GM23248 (cell line): ENCODE measurements around the gene PGLYRP3. TPM values are rescaled to one million over a fixed set of nuclear protein-coding genes. Genes with fewer than 3 reads are reported as not detected.

Source experiments
- DNase-seq: peaks from one replicate; pipeline ENCODE4 v3.0.0-alpha.2; 2015
- H2AFZ ChIP-seq: fragments of 200-600 bp; sonication (generic); 2 replicates; pipeline ENCODE4 v1.6.1; 2016; ENCODE audit warnings: antibody characterized with exemption
- H3F3A ChIP-seq: fragments of 200-600 bp; sonication (generic); 2 replicates; pipeline ENCODE4 v1.6.1; 2016; ENCODE audit warnings: mild to moderate bottlenecking, antibody characterized with exemption, mixed run types; ENCODE audit not compliant: insufficient read depth
- H3K27ac ChIP-seq: fragments of 200-600 bp; sonication (generic); 2 replicates; pipeline ENCODE4 v1.5.1; 2016; ENCODE audit warnings: mild to moderate bottlenecking
- H3K27me3 ChIP-seq: fragments of 200-600 bp; sonication (generic); replicated peaks from 2 replicates; pipeline ENCODE4 v1.6.1; 2016; ENCODE audit warnings: mild to moderate bottlenecking; ENCODE audit not compliant: insufficient read depth
- H3K36me3 ChIP-seq: fragments of 200-600 bp; sonication (generic); 2 replicates; pipeline ENCODE4 v1.6.1; 2016; ENCODE audit warnings: low read depth, mild to moderate bottlenecking
- H3K4me1 ChIP-seq: fragments of 200-600 bp; sonication (generic); 2 replicates; pipeline ENCODE4 v1.6.1; 2016; ENCODE audit warnings: mild to moderate bottlenecking; ENCODE audit not compliant: insufficient read depth
- H3K4me2 ChIP-seq: fragments of 200-600 bp; sonication (generic); one replicate; pipeline ENCODE4 v1.6.1; 2016; ENCODE audit warnings: mild to moderate bottlenecking; ENCODE audit not compliant: unreplicated experiment
- H3K4me3 ChIP-seq: fragments of 200-600 bp; sonication (generic); 2 replicates; pipeline ENCODE4 v1.5.1; 2016; ENCODE audit warnings: mild to moderate bottlenecking
- H3K79me2 ChIP-seq: fragments of 200-600 bp; sonication (generic); 2 replicates; pipeline ENCODE4 v1.6.1; 2016; ENCODE audit warnings: mild to moderate bottlenecking; ENCODE audit not compliant: insufficient read depth
- H3K9ac ChIP-seq: fragments of 200-600 bp; sonication (generic); 2 replicates; pipeline ENCODE4 v1.6.1; 2016; ENCODE audit warnings: mild to moderate bottlenecking
- H3K9me2 ChIP-seq: fragments of 200-600 bp; sonication (generic); 2 replicates; pipeline ENCODE4 v1.6.1; 2016; ENCODE audit warnings: mixed run types, mild to moderate bottlenecking, moderate library complexity; ENCODE audit not compliant: insufficient read depth
- H3K9me3 ChIP-seq: fragments of 200-600 bp; sonication (generic); one replicate; pipeline ENCODE4 v1.6.1; 2017; ENCODE audit warnings: low read depth
- H4K20me1 ChIP-seq: fragments of 200-600 bp; sonication (generic); 2 replicates; pipeline ENCODE4 v1.6.0; 2016; ENCODE audit not compliant: insufficient read depth
- EZH2 ChIP-seq: fragments of 200-600 bp; sonication (generic); IDR thresholded peaks from 2 replicates; pipeline ENCODE4 v1.6.1; 2018; ENCODE audit warnings: antibody characterized with exemption, mild to moderate bottlenecking; ENCODE audit not compliant: insufficient read depth, poor library complexity, severe bottlenecking
- EZH2phosphoT487 ChIP-seq: fragments of 200-600 bp; sonication (generic); IDR thresholded peaks from 2 replicates; pipeline ENCODE4 v1.6.1; 2018; ENCODE audit warnings: antibody characterized with exemption, moderate library complexity, mild to moderate bottlenecking, low read depth; ENCODE audit not compliant: insufficient read depth
- WGBS, 2 experiments: methylation state at CpG; one replicate each; pipeline ENCODE4 v1.1.6; 2015 to 2017; ENCODE audit warnings: low lambda C conversion rate in 2 of 2, low coverage in 1 of 2; ENCODE audit errors: missing lambda C conversion rate in 2 of 2; 5-methylcytosine and 5-hydroxymethylcytosine counted together
- in situ Hi-C: fragments of 300-500 bp; cut with MboI; formaldehyde crosslinking; loops from 2 replicates; pipeline ENCODE4 v1.15.0; 2020
- polyA plus RNA-seq: library from polyadenylated mRNA; unstranded; fragments of >200 nt; fragmentation: Nextera tagmentation; extraction: Ambion mirVana; gene quantifications from 2 replicates; pipeline ENCODE4 v1.2.1, GENCODE V29; 2016
- total RNA-seq: library from RNA; depleted of rRNA; stranded (reverse); fragments of >200 nt; shearing (Covaris generic); gene quantifications from 2 replicates; pipeline ENCODE4 v1.2.3, GENCODE V29; 2014

Gene PGLYRP3
- total and polyA plus RNA-seq, 2 experiments from 2014 or later = not detected

DNA sequence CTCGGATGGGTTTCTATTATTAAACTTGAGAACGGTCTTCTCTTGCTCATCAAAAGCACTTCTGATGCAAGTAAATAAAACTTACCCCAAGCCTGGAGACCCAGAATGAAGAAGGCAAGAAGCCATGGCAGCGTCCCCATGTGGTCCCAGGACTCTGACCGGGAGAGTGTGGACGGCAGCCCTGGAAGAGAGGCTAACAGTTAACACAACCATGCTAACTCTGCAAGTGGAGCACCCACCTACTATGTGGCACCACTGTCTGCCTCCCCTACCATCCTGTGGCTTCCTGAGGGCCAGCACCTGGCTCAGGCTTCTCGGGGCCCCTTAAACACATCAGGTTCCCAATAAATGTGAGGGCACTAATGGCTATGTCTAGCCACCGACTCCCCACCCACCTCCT is 2.2 kb downstream of the PGLYRP3 start:
- Histone ChIP-seq H3K4me3 (no peak overlapping the region), H3K4me2 (no peak overlapping the region), H4K20me1 (no peaks in the 10 kb centered on the region), H3K9ac (no peak overlapping the region), H3K27ac (no peak overlapping the region), H3K9me2 (no peaks in the 10 kb centered on the region), H3K79me2 (no peaks in the 10 kb centered on the region), H3K36me3 (no peaks in the 10 kb centered on the region), H3F3A (no peaks in the 10 kb centered on the region), H3K9me3 (no peaks in the 10 kb centered on the region), H2AFZ (no peak overlapping the region), H3K27me3 (no peaks in the 10 kb centered on the region), H3K4me1 (no peaks in the 10 kb centered on the region)
- whole genome bisulfite sequencing, 2 experiments = 31 to 42% methylated on average over 7 of the region's 7 CpGs
- in situ Hi-C loops = no loop called here
- no peak for TF ChIP-seq EZH2phosphoT487
- no peak for TF ChIP-seq EZH2
- DNase-seq = no peak

GRCh38 chr1:153309441-153309840 is 3.3 kb downstream of the PGLYRP3 start:
- no peak overlapping the region for H3K4me3 ChIP-seq
- in situ Hi-C loops = no loop called here
- no peaks in the 10 kb centered on the region for H3K9me2 ChIP-seq
- H3K27me3 ChIP-seq = no peaks in the 10 kb centered on the region
- no peak overlapping the region for H2AFZ ChIP-seq
- no peaks in the 10 kb centered on the region for H3K36me3 ChIP-seq
- no peaks in the 10 kb centered on the region for H3K4me1 ChIP-seq
- no peak overlapping the region for H3K4me2 ChIP-seq
- no peak for DNase-seq
- WGBS, 2 experiments = 23 to 33% methylated on average over 1 to 2 of the region's 2 CpGs
- no peak for TF ChIP-seq EZH2
- no peak for TF ChIP-seq EZH2phosphoT487
- no peaks in the 10 kb centered on the region for H4K20me1 ChIP-seq
- no peak overlapping the region for H3K27ac ChIP-seq
- H3K9me3 ChIP-seq = no peaks in the 10 kb centered on the region
- no peaks in the 10 kb centered on the region for H3K79me2 ChIP-seq
- no peaks in the 10 kb centered on the region for H3F3A ChIP-seq
- H3K9ac ChIP-seq = no peak overlapping the region

DNA sequence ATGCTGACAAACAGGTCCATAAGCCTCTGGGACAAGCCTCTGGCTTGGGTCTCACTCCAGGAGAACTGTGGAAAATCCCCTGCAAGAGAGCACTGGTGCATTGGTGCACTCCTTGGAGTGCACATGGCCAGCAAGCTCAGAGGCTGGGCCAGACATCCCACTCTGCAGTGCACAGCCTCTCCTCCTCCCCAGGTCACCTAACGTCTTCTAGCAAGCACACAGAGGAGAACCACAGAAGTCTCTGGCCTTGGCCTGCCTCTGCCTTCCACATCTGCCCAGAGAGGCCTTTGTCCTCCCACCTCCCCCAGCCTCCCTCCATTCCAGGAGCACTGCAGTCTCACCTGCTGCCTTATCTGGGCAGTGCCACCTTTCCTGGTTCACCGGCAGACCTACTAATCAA is 4.2 kb downstream of the PGLYRP3 start:
- WGBS, 2 experiments = 30 to 66% methylated on average over 2 of the region's 2 CpGs
- no peak for TF ChIP-seq EZH2
- no peak for TF ChIP-seq EZH2phosphoT487
- no peaks in the 10 kb centered on the region for H3K79me2 ChIP-seq
- no peak overlapping the region for H3K4me3 ChIP-seq
- H3K4me2 ChIP-seq = no peak overlapping the region
- in situ Hi-C loops = no loop called here
- no peak overlapping the region for H3K9ac ChIP-seq
- 0 out of 2 replicates have a peak, but pooled peaks cover 1% of the 10 kb centered on the region for H3K27me3 ChIP-seq
- no peaks in the 10 kb centered on the region for H4K20me1 ChIP-seq
- H2AFZ ChIP-seq = no peak overlapping the region
- H3K4me1 ChIP-seq = no peaks in the 10 kb centered on the region
- no peaks in the 10 kb centered on the region for H3F3A ChIP-seq
- DNase-seq = no peak
- no peaks in the 10 kb centered on the region for H3K9me2 ChIP-seq
- H3K9me3 ChIP-seq = no peaks in the 10 kb centered on the region
- no peaks in the 10 kb centered on the region for H3K36me3 ChIP-seq
- H3K27ac ChIP-seq = no peak overlapping the region

DNA sequence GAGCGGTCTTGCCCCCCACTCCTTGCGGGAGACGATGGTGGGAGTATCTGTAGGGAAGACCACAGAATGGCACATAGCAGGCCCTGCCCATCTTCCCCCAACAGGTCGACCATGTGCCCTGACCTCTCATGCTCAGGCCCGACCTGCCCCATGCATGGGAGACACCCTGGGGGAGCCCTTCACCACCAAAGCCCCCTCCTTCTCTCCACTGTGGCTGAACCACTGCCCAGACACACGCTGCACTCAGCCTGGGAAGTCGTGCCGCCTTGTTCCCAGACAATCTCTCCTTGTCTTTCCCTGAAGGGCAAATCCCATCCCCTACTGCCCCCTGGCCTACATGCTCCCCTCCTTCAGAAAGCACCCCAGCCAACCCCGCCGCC is 5.5 kb downstream of the PGLYRP3 start:
- H4K20me1 ChIP-seq = no peaks in the 10 kb centered on the region
- H3K9me3 ChIP-seq = no peaks in the 10 kb centered on the region
- DNase-seq = no peak
- no peaks in the 10 kb centered on the region for H3K4me1 ChIP-seq
- H3K27ac ChIP-seq = no peak overlapping the region
- no peaks in the 10 kb centered on the region for H3K36me3 ChIP-seq
- no peak overlapping the region for H3K4me2 ChIP-seq
- no peak overlapping the region for H3K9ac ChIP-seq
- 57 to 64% methylated on average over 10 of the region's 10 CpGs for WGBS, 2 experiments
- in situ Hi-C loops = no loop called here
- peaks cover 11% of the 10 kb centered on the region for H3K27me3 ChIP-seq
- H2AFZ ChIP-seq = no peak overlapping the region
- TF ChIP-seq EZH2phosphoT487 (no peak), EZH2 (no peak)
- no peaks in the 10 kb centered on the region for H3K9me2 ChIP-seq
- H3K4me3 ChIP-seq = no peak overlapping the region
- H3K79me2 ChIP-seq = no peaks in the 10 kb centered on the region
- H3F3A ChIP-seq = no peaks in the 10 kb centered on the region
